Parathyroid adenoma (tissue), 2 donors: ENCODE measurements around the gene LANCL2.

Source experiments
- H2AFZ ChIP-seq: fragments of 300-600 bp; sonication (generic); one replicate; pipeline ENCODE4 v1.7.0; 2017; ENCODE audit warnings: antibody characterized with exemption, mild to moderate bottlenecking
- H3K27ac ChIP-seq: fragments of 300-600 bp; sonication (generic); one replicate; pipeline ENCODE4 v1.7.0; 2017
- H3K27me3 ChIP-seq: fragments of 300-600 bp; sonication (generic); one replicate; pipeline ENCODE4 v1.7.0; 2017; ENCODE audit warnings: low read length; ENCODE audit not compliant: control insufficient read depth, insufficient read depth
- H3K36me3 ChIP-seq: fragments of 300-600 bp; sonication (generic); one replicate; pipeline ENCODE4 v1.7.0; 2017; ENCODE audit warnings: low read length; ENCODE audit not compliant: control insufficient read depth, insufficient read depth
- H3K4me1 ChIP-seq: fragments of 300-600 bp; sonication (generic); one replicate; pipeline ENCODE4 v1.7.0; 2017; ENCODE audit warnings: control low read depth
- H3K4me2 ChIP-seq: fragments of 300-600 bp; sonication (generic); one replicate; pipeline ENCODE4 v1.7.0; 2017; ENCODE audit warnings: low read length
- H3K4me3 ChIP-seq: fragments of 300-600 bp; sonication (generic); one replicate; pipeline ENCODE4 v1.7.0; 2017; ENCODE audit warnings: low read depth, low read length
- H3K79me2 ChIP-seq: fragments of 300-600 bp; sonication (generic); one replicate; pipeline ENCODE4 v1.7.0; 2017; ENCODE audit warnings: control low read depth
- H3K9ac ChIP-seq: fragments of 300-600 bp; sonication (generic); one replicate; pipeline ENCODE4 v1.7.0; 2017; ENCODE audit warnings: mild to moderate bottlenecking
- H3K9me3 ChIP-seq: fragments of 300-600 bp; sonication (generic); one replicate; pipeline ENCODE4 v1.7.0; 2017; ENCODE audit warnings: low read length; ENCODE audit not compliant: control insufficient read depth
- TF ChIP-seq, protein P1 (sequence below): fragments of 300-600 bp; sonication (generic); IDR thresholded peaks from one replicate; pipeline ENCODE4 v1.7.0; 2017; ENCODE audit warnings: antibody characterized with exemption, mild to moderate bottlenecking
- donor health status: primary hyperparathyroidism.

Gene LANCL2

DNA sequence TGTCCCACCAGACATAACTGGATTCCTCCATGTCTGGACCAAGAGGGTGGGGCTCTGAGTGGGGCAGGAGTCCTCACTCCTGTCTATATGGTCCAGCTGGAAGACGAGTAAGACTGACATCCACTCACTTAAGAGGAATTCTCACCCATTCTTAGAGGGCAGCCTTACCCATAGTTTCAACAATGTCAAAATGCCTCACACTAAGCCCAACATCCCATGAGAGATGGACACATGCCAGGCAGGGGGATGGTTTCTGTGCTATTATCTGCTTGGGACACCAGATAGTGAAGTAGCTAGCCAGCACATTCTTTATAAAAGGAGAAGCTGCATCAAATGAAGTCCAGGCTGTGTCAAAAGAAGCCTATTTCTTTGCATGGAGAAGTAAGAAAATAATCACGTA is 4.7 kb upstream of the LANCL2 start:
- Histone ChIP-seq H3K9ac (no peak overlapping the region), H2AFZ (no peak overlapping the region), H3K79me2 (no peaks in the 10 kb centered on the region), H3K4me2 (no peak overlapping the region), H3K27me3 (no peaks in the 10 kb centered on the region), H3K9me3 (no peaks in the 10 kb centered on the region), H3K36me3 (no peaks in the 10 kb centered on the region), H3K4me3 (no peak overlapping the region), H3K4me1 (peaks cover 3% of the 10 kb centered on the region), H3K27ac (no peak overlapping the region)
- TF ChIP-seq, protein P1, sequence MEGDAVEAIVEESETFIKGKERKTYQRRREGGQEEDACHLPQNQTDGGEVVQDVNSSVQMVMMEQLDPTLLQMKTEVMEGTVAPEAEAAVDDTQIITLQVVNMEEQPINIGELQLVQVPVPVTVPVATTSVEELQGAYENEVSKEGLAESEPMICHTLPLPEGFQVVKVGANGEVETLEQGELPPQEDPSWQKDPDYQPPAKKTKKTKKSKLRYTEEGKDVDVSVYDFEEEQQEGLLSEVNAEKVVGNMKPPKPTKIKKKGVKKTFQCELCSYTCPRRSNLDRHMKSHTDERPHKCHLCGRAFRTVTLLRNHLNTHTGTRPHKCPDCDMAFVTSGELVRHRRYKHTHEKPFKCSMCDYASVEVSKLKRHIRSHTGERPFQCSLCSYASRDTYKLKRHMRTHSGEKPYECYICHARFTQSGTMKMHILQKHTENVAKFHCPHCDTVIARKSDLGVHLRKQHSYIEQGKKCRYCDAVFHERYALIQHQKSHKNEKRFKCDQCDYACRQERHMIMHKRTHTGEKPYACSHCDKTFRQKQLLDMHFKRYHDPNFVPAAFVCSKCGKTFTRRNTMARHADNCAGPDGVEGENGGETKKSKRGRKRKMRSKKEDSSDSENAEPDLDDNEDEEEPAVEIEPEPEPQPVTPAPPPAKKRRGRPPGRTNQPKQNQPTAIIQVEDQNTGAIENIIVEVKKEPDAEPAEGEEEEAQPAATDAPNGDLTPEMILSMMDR, result no peak

DNA sequence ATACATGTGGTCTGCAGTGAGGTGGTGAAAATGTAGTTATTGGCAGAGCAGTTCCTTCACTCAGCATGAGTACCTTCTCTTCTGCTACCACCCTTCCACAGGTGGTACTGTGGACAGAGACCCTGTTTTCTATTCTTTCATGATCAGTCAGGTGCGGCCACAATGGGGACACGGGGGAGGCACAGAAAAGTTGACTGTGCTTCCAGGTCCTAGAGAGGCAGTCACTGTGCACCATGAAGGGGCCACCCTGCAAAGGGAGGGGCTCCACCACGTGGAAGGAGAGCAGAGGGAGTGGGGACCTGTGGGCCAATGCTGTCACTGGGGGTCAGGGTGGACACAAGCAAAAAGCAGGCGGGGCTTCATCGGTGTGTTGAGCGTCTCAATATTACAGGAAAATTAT is 3.6 kb upstream of the LANCL2 start:
- TF ChIP-seq, protein P1, result no peak
- H3K9ac ChIP-seq, result no peak overlapping the region
- no peaks in the 10 kb centered on the region for H3K79me2 ChIP-seq
- no peaks in the 10 kb centered on the region for H3K36me3 ChIP-seq
- H3K27ac ChIP-seq, result no peak overlapping the region
- H3K27me3 ChIP-seq, result no peaks in the 10 kb centered on the region
- peaks cover 3% of the 10 kb centered on the region for H3K4me1 ChIP-seq
- no peak overlapping the region for H3K4me3 ChIP-seq
- H3K4me2 ChIP-seq, result no peak overlapping the region
- no peak overlapping the region for H2AFZ ChIP-seq
- no peaks in the 10 kb centered on the region for H3K9me3 ChIP-seq

DNA sequence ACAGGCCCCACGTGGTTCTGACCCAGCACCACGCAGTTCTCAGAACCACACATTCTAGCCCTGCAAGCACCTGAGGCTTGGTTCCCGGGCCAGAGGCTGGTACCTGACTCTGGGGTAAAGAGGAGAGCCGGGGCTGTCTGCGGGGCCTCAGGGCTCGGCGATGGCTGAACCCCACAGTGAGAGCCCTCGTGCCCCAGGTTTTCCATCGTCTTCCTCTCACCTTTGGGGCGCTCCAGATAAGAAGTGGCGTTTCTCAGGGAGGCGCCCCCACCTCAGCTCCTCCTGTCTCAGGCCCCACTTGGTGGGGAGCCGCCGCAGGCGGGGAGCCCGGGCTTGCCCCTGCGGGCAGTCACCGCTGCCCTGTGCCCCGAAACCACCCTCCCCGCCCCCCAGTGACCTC is 2.2 kb upstream of the LANCL2 start:
- Histone ChIP-seq H2AFZ (no peak overlapping the region), H3K36me3 (no peaks in the 10 kb centered on the region), H3K9ac (no peak overlapping the region), H3K4me2 (no peak overlapping the region), H3K27ac (no peak overlapping the region), H3K9me3 (no peaks in the 10 kb centered on the region), H3K4me1 (peaks cover 10% of the 10 kb centered on the region), H3K79me2 (peaks cover 11% of the 10 kb centered on the region), H3K4me3 (no peak overlapping the region), H3K27me3 (no peaks in the 10 kb centered on the region)
- TF ChIP-seq, protein P1, result no peak

DNA sequence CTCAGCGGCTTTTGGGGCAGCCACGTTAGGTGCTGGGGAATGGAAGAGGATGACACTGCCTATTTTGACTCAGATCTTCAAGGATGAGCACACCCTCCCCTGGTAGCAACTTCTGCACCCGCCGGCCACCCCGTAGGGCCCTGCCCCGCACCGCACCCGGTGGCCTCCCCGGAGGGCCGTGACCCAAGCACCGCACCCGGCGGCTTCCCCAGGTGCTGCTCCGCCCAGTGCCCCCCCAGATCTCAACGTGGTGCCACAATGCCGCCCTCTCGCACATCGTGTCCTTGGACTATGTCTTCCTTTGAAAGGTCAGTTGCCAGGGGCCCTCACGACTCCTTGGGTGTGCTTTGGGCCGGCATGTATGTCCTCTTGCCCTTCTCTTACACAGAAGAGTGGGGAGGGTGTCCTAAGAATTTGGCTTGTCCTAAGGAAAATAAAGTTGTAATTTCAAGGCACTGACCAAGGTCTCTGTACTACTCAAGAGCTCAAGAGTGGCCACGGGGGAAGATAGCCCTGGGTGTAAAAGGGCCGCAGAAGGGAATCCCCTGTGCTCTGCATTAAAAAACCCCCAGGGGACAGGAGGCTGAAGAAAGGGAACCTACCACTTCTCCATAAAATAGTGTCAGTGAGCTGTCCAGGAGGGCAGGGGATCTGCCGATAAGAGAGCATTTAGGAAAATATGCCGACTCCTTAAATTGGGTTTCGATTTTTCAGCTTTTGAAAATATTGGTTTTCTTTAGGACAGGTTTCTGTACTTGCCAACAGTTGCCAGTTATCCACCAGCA is 1.6 kb upstream of the LANCL2 start:
- H3K9me3 ChIP-seq, result no peaks in the 10 kb centered on the region
- no peak overlapping the region for H3K4me2 ChIP-seq
- no peak overlapping the region for H3K4me3 ChIP-seq
- H3K27me3 ChIP-seq, result no peaks in the 10 kb centered on the region
- TF ChIP-seq, protein P1, result no peak
- H3K9ac ChIP-seq, result no peak overlapping the region
- H3K36me3 ChIP-seq, result no peaks in the 10 kb centered on the region
- peaks cover 10% of the 10 kb centered on the region for H3K4me1 ChIP-seq
- H3K79me2 ChIP-seq, result peaks cover 12% of the 10 kb centered on the region
- no peak overlapping the region for H3K27ac ChIP-seq
- H2AFZ ChIP-seq, result no peak overlapping the region
